RWPE2 (cell line): Measurements from ENCODE around the gene PCDHB11.
A peak's percentile ranks its signal among the peaks of the same experiment; 100 is the strongest.
"Not testable (repeated sequence)": the region's sequence is repeated elsewhere in the genome, so short reads cannot be mapped to it uniquely, and the experiment has no call there.

Experiments used
- ATAC-seq: fragments of 200-7000 bp; cut with Tn5 transposase; 3 replicates; pipeline ENCODE4 v1.9.1; 2021; ENCODE audit warnings: low read depth
- DNase-seq: peaks from one replicate; pipeline ENCODE4 v3.0.0-alpha.2; 2020; ENCODE audit warnings: low spot score
- H3K27ac ChIP-seq: fragments of 450-650 bp; 2 replicates; pipeline ENCODE4 v1.5.1; 2017; ENCODE audit warnings: mild to moderate bottlenecking; ENCODE audit not compliant: poor library complexity, severe bottlenecking
- H3K27me3 ChIP-seq: fragments of 250-450 bp; sonication (Bioruptor Pico); 2 replicates; pipeline ENCODE4 v1.5.1; 2021; ENCODE audit warnings: mild to moderate bottlenecking, moderate library complexity; ENCODE audit not compliant: insufficient read depth, poor library complexity, severe bottlenecking
- H3K36me3 ChIP-seq: fragments of 250-450 bp; sonication (Bioruptor Pico); 2 replicates; pipeline ENCODE4 v1.5.1; 2020; ENCODE audit warnings: low read depth, mild to moderate bottlenecking, moderate library complexity
- H3K4me1 ChIP-seq: fragments of 250-450 bp; sonication (Bioruptor Pico); 2 replicates; pipeline ENCODE4 v1.5.1; 2021; ENCODE audit warnings: mild to moderate bottlenecking, moderate library complexity; ENCODE audit not compliant: insufficient read depth, poor library complexity, severe bottlenecking
- H3K4me3 ChIP-seq: fragments of 250-450 bp; sonication (Bioruptor Pico); 2 replicates; pipeline ENCODE4 v1.5.1; 2021; ENCODE audit warnings: mild to moderate bottlenecking, moderate library complexity; ENCODE audit not compliant: severe bottlenecking
- H3K9me3 ChIP-seq: fragments of 250-450 bp; sonication (Bioruptor Pico); 2 replicates; pipeline ENCODE4 v1.5.1; 2021; ENCODE audit warnings: mild to moderate bottlenecking, moderate library complexity; ENCODE audit not compliant: severe bottlenecking
- CTCF ChIP-seq: fragments of 450-650 bp; IDR thresholded peaks from one replicate; pipeline ENCODE4 v1.5.1; 2017; ENCODE audit warnings: mild to moderate bottlenecking, moderate library complexity; ENCODE audit not compliant: poor library complexity, severe bottlenecking

Gene PCDHB11

GRCh38 chr5:141192110-141192725 is 7.2 kb upstream of the PCDHB11 start, which contains the start of gene PCDHB10:
TSS of gene PCDHB10 (plus strand) at chr5:141192353. CDS start at chr5:141192553, 200 bp downstream.
- H3K4me3 ChIP-seq: no peak within 1 kb of the TSS
- H3K9me3 ChIP-seq: peaks cover 13% of the 10 kb centered on the region
- ATAC-seq (no peak), DNase-seq (no peak)
- H3K36me3 ChIP-seq: no peaks in the 10 kb centered on the region
- H3K4me1 ChIP-seq: no peaks in the 10 kb centered on the region
- no peak within 1 kb of the TSS for H3K27ac ChIP-seq
- TF ChIP-seq CTCF: peak; percentile 44
- H3K27me3 ChIP-seq: peaks cover 51% of the 10 kb centered on the region

- DNase-seq, H3K27ac ChIP-seq, H3K4me3 ChIP-seq, H3K36me3 ChIP-seq, ATAC-seq, H3K4me1 ChIP-seq: not testable (repeated sequence)
- Histone ChIP-seq H3K9me3 (peaks cover 14% of the 10 kb centered on the region), H3K27me3 (peaks cover 38% of the 10 kb centered on the region)
Measured at GRCh38 chr5:141194332-141194731, 5.1 kb upstream of the PCDHB11 start.

- Histone ChIP-seq H3K4me1 (no peaks in the 10 kb centered on the region), H3K27me3 (peaks cover 32% of the 10 kb centered on the region), H3K4me3 (no peak overlapping the region), H3K36me3 (no peaks in the 10 kb centered on the region), H3K9me3 (peaks cover 14% of the 10 kb centered on the region), H3K27ac (no peak overlapping the region)
- ATAC-seq (no peak), DNase-seq (no peak)
- TF ChIP-seq CTCF: no peak
Measured at GRCh38 chr5:141196363-141196762, 3.1 kb upstream of the PCDHB11 start.

GRCh38 chr5:141201126-141201525 is 1.7 kb downstream of the PCDHB11 start:
- DNase-seq, H3K36me3 ChIP-seq, H3K27ac ChIP-seq, H3K4me1 ChIP-seq, H3K4me3 ChIP-seq, H3K9me3 ChIP-seq, ATAC-seq: not testable (repeated sequence)
- H3K27me3 ChIP-seq: peaks cover 25% of the 10 kb centered on the region

DNA sequence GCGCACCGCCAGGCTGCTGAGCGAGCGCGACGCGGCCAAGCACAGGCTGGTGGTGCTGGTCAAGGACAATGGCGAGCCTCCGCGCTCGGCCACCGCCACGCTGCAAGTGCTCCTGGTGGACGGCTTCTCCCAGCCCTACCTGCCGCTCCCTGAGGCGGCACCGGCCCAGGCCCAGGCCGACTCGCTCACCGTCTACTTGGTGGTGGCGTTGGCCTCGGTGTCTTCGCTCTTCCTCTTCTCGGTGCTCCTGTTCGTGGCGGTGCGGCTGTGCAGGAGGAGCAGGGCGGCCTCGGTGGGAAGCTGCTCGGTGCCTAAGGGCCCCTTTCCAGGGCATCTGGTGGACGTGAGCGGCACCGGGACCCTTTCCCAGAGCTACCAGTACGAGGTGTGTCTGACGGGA is 2.2 kb downstream of the PCDHB11 start:
- H3K36me3 ChIP-seq, H3K4me3 ChIP-seq, H3K4me1 ChIP-seq, H3K27ac ChIP-seq, DNase-seq, ATAC-seq, H3K9me3 ChIP-seq: not testable (repeated sequence)
- H3K27me3 ChIP-seq: peaks cover 27% of the 10 kb centered on the region

DNA sequence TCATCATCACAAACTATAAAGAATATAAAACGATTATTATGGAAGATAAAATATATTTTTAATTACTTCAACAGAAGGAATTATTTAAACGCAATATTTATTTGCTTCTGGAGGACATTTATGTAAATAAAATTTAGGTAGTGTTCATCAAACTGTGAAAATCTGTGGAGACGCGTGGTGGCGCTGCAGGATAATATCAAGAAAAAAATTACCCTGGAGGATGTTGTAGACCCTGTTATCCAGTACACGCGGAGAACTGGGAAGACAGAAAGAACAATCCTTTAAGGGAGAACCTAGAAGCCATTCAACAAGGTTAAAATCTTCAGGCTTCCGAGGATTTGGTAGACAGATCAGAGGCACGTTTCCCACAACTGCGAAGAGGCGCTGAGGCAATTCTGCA is 9.1 kb downstream of the PCDHB11 start, which contains the start of gene PCDHB12:
PCDHB12 (plus strand) TSS at position 242 of the 400 bp plus-strand sequence. CDS start 189 bp downstream, outside the sequence.
- H3K36me3 ChIP-seq: no peaks in the 10 kb centered on the region
- peaks cover 4% of the 10 kb centered on the region for H3K9me3 ChIP-seq
- no peak within 1 kb of the TSS for H3K4me3 ChIP-seq
- DNase-seq (no peak), ATAC-seq (no peak)
- H3K27me3 ChIP-seq: peaks cover 38% of the 10 kb centered on the region
- H3K27ac ChIP-seq: no peak within 1 kb of the TSS
- no peaks in the 10 kb centered on the region for H3K4me1 ChIP-seq
- TF ChIP-seq CTCF: peak; percentile 22

DNA sequence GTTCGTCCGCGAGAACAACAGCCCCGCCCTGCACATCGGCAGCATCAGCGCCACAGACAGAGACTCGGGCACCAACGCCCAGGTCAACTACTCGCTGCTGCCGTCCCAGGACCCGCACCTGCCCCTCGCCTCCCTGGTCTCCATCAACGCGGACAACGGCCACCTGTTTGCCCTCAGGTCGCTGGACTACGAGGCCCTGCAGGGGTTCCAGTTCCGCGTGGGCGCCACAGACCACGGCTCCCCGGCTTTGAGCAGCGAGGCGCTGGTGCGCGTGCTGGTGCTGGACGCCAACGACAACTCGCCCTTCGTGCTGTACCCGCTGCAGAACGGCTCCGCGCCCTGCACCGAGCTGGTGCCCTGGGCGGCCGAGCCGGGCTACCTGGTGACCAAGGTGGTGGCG is 10.9 kb downstream of the PCDHB11 start:
- not testable (repeated sequence) for H3K36me3 ChIP-seq, H3K4me3 ChIP-seq, H3K9me3 ChIP-seq, DNase-seq, H3K27ac ChIP-seq, H3K4me1 ChIP-seq, ATAC-seq
- H3K27me3 ChIP-seq: peaks cover 45% of the 10 kb centered on the region

DNA sequence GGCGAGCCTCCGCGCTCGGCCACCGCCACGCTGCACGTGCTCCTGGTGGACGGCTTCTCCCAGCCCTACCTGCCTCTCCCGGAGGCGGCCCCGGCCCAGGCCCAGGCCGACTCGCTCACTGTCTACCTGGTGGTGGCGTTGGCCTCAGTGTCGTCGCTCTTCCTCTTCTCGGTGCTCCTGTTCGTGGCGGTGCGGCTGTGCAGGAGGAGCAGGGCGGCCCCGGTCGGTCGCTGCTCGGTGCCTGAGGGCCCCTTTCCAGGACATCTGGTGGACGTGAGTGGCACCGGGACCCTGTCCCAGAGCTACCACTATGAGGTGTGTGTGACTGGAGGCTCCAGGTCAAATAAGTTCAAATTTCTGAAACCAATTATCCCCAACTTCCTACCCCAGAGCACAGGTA is 11.4 kb downstream of the PCDHB11 start:
- H3K27me3 ChIP-seq: peaks cover 45% of the 10 kb centered on the region
- H3K4me3 ChIP-seq, H3K36me3 ChIP-seq, H3K4me1 ChIP-seq, ATAC-seq, H3K27ac ChIP-seq, DNase-seq, H3K9me3 ChIP-seq: not testable (repeated sequence)
